ENCODE measurements around the gene HDAC10.

Gene HDAC10

GRCh38 chr22:50233223-50233622, 17.8 kb downstream of the HDAC10 start:
- DNase-seq: no peak

GRCh38 chr22:50232481-50233151, 18.4 kb downstream of the HDAC10 start:
- no peak for DNase-seq

- DNase-seq: no peak
These were observed 21.7 kb downstream of the HDAC10 start for GRCh38 chr22:50229370-50229769.

- no peak for DNase-seq
These were observed 22.7 kb downstream of the HDAC10 start for GRCh38 chr22:50228366-50228765.

GRCh38 chr22:50227579-50228215, 23.4 kb downstream of the HDAC10 start:
- no peak for DNase-seq

GRCh38 chr22:50226875-50227165, 24.2 kb downstream of the HDAC10 start:
- DNase-seq: no peak

- no peak for DNase-seq
These were observed 24.8 kb downstream of the HDAC10 start for GRCh38 chr22:50226063-50226874.

GRCh38 chr22:50225200-50225969, 25.7 kb downstream of the HDAC10 start:
- no peak for DNase-seq

GRCh38 chr22:50224071-50224470, 27.0 kb downstream of the HDAC10 start:
- no peak for DNase-seq

GRCh38 chr22:50222508-50222907, 28.6 kb downstream of the HDAC10 start:
- DNase-seq: no peak

- no peak for DNase-seq
These were observed 29.4 kb downstream of the HDAC10 start for GRCh38 chr22:50221410-50222300.

GRCh38 chr22:50220603-50221409, 30.3 kb downstream of the HDAC10 start:
- DNase-seq: no peak

GRCh38 chr22:50219800-50220602, 31.1 kb downstream of the HDAC10 start:
- DNase-seq: no peak

- no peak for DNase-seq
These were observed 31.9 kb downstream of the HDAC10 start for GRCh38 chr22:50218996-50219727.

- no peak for DNase-seq
These were observed 32.7 kb downstream of the HDAC10 start for GRCh38 chr22:50218153-50218995.

- no peak for DNase-seq
These were observed 33.4 kb downstream of the HDAC10 start for GRCh38 chr22:50217543-50218152.

- DNase-seq: no peak
These were observed 34.2 kb downstream of the HDAC10 start for GRCh38 chr22:50216684-50217520.

All from CD4-positive, alpha-beta T cell treated with Interleukin-12 subunit alpha and Interleukin-12 subunit beta, for 1 hour (primary cell).